ENCODE data around the gene IFITM2.
"Not testable (repeated sequence)": the region's sequence is repeated elsewhere in the genome, so short reads cannot be mapped to it uniquely, and the experiment has no call there.

DNA sequence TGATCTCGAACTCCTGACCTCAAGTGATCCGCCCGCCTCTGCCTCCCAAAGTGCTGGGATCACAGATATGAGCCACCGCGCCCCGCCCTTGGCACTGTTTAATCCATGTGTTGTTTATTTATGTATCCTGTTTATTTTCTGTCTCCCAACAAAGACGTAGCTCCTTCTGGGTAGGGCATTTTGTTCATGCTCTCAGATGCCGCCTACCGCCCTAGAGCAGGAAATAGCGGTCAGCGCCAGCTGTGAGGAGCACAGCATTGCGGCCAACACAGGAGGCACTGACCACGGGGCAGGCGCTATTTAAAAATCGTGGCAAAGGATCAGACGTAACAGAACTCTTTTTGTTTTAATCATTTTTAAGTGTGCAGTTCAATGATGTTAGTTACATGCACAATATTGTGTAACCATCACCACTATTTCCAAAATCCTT is 38.9 kb upstream of the IFITM2 start:
- TF ChIP-seq, protein P1, sequence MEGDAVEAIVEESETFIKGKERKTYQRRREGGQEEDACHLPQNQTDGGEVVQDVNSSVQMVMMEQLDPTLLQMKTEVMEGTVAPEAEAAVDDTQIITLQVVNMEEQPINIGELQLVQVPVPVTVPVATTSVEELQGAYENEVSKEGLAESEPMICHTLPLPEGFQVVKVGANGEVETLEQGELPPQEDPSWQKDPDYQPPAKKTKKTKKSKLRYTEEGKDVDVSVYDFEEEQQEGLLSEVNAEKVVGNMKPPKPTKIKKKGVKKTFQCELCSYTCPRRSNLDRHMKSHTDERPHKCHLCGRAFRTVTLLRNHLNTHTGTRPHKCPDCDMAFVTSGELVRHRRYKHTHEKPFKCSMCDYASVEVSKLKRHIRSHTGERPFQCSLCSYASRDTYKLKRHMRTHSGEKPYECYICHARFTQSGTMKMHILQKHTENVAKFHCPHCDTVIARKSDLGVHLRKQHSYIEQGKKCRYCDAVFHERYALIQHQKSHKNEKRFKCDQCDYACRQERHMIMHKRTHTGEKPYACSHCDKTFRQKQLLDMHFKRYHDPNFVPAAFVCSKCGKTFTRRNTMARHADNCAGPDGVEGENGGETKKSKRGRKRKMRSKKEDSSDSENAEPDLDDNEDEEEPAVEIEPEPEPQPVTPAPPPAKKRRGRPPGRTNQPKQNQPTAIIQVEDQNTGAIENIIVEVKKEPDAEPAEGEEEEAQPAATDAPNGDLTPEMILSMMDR (conservative IDR thresholded peaks at IDR 0.05) = not testable (repeated sequence)
- not testable (repeated sequence) for TF ChIP-seq EZH2 (IDR thresholded peaks at IDR 0.05; ENCODE audit: low read depth)

Measured in PC-9 (cell line).